H54 (cell line): ENCODE data around the gene NSD2.
"Not testable (repeated sequence)": the region's sequence is repeated elsewhere in the genome, so short reads cannot be mapped to it uniquely, and the experiment has no call there.

ENCODE experiments used
- DNase-seq: peaks from one replicate; pipeline ENCODE4 v3.0.0; 2011; ENCODE audit warnings: low spot score, mixed read lengths; ENCODE audit not compliant: insufficient read length
- FAIRE-seq: peaks from 3 replicates; lab custom pipeline; 2011; peaks lifted over from hg19 to GRCh38; lab: Jason Lieb, UNC
- POLR2A ChIP-seq: IDR thresholded peaks from 2 replicates; pipeline ENCODE4 v1.6.1; 2011; ENCODE audit warnings: low read depth, mild to moderate bottlenecking, low read length

The NSD2 gene

DNA sequence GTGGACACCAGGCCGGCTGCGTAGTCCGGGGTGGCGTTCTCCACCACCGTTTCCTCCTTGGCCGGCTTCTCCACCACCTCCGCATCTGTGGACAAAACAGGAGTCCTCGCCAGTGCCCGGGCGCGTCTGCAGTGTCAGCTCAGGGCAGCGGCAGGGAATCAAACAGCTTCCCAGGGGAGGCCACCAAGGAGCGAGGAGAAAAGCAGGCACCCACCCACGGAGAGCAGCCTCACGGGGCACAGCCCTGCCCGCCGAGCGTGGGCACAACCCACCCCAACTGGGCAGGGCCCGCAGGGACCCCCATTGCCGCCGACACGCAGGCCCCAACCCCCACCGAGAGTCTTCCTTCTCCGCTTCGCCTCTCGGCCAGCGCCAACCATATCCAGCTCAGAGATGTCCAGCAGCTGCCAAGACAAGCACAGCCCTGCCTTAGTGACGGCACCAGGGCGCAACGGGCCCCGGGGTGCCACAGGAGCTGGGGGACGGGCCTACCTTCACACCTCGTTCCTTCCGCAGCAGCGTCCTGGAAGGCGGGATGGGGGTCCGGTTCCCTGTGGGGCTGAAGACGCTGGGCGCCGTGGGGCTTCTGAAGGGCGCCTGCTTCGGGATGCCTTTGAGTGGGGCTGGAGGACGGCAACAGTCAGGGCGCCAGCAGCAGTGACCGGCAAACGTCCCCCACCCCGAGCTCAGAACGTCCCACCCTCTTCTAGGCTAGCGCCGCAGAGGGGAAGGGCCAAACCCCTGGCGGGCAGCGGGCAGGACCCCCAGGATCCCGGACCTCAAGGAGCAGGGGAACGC is 114.8 kb downstream of the NSD2 start:
- TF ChIP-seq POLR2A, result no peak
- no peak for DNase-seq
- FAIRE-seq, result no peak

DNA sequence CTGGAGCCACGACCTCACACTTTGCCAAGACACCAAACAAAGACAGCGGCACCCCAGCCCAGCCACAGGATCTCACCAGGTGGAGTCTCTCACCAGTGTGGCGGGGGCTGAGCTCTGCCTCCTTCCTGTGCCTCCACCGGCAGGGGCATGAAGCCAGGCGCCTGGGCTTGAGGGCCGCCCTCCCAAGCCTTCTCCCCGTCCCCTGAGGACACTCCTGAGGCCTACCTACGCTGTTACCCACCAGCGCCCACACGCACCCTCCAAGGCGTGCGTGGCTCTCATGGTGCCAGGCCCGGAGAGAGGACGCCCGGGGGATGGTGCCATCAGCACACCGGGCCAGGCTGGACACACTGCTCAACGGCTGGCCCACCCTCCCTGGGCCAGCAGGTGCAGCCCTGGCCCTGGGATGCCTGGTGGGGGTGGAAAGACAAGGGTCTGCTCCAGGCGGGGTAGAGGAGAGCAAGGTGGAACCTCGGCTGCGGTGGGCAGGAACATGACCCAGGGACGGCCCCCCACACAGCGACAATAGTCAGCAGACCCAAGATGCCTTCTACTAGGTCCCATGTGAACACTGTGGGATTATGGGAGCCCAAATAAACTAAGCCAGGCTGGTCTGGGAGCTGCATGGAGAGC is 115.5 kb downstream of the NSD2 start:
- DNase-seq (no peak), FAIRE-seq (no peak)
- no peak for TF ChIP-seq POLR2A

DNA sequence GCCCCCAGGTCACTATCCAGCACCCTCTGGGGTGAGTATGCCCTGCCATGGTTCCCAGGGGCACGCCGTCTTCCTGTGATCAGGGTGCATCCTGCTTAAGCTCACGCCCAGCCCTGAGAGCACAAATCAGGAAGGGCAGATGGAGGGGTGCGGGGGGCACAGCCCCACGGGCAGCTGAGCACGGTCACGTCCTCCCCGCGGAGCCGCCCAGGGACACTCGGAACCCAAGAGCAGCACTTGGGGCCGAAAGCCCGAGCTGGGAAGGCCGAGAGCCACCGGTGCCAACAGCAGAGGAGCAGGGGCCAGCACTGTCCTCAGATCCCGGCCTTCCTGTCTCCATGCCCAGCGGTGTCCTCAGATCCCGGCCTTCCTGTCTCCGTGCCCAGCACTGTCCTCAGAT is 116.1 kb downstream of the NSD2 start:
- no peak for TF ChIP-seq POLR2A
- FAIRE-seq (no peak), DNase-seq (no peak)

DNA sequence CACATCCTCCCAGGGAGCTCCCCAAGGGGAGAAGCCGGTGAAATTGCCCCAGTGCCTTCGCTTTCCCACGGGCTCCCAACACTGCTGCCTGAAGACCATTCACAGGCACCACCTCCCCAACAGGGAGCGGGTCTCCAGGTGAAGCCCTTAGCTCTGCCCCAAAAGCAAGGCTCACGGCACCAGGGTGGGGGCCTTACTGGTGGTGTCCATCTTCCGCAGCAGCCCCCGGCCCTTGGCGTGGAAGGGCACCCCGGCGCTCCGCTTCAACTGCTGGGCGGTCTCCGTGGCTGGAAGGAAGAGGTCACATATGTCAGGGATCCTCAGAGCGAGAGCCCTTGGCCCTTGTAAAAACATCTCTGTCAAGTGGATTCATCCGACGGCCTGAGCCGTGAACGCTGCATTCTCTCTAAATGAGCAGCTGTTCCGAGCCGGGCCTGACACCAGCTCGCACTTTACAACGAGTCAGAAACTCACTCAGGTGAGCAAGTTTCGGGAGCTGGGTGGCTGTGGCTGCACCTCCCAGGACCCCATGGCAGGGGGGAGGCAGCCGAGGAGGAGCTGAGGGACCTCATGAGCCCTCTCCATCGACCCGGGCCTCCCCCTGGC is 116.6 kb downstream of the NSD2 start:
- no peak for TF ChIP-seq POLR2A
- DNase-seq (no peak), FAIRE-seq (no peak)

DNA sequence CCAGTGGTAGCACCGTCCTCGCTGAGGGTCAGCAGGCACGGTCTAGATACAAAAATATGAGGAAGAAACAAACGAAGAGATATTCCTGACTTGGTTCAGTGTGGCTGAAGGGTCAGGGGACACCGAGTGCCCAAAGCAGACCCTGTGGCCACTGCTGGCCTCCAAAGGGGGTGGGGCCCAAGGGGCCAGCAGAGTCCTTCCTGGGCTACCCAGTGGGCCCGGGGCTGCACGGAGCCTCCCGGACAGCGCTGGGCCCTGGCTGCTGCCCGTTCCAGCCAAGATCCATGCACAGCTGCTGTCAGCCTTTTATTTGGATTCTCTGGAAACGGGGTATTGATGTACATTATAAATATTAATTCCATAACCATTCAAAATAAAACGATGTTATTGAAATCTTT is 117.1 kb downstream of the NSD2 start:
- DNase-seq (no peak), FAIRE-seq (no peak)
- no peak for TF ChIP-seq POLR2A

DNA sequence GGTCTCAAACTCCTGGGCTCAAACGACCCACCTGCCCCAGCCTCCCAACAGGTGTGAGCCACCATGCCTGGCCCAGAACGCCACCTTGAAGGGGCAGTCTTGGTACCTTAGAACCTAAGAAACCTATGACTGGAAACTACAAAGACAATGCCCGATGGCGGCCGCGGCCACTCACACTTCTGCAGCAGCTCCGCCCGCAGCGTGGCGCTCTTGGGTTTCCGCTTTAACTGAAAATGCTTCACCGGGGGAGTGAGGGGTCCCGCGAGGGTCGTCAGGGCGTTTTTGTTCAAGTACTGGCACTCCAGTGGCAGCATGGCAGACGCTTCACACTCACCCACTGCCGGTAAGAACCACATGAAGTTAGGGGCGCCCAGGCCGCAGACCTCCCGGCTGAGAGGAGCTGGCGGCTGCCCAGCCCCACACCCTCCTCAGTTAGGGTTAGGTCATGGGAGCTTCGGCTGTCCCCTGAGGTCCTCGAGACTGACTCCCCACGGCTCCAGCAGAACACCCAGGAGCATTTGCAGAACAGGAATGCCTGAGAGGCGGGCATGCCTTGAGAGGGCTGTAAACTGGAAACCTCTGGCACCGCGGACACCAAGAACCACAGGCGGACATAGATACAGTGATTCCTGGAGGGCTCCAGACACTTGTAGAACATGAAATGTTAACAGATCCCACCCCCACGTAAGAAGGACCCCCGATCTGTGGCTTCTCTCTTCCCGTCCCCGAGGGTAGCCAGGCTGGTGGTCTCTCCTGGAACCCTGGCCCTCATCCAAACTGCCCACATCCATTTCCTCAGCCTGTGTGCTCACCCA is 118.5 kb downstream of the NSD2 start:
- no peak for TF ChIP-seq POLR2A
- no peak for DNase-seq
- FAIRE-seq, result no peak

DNA sequence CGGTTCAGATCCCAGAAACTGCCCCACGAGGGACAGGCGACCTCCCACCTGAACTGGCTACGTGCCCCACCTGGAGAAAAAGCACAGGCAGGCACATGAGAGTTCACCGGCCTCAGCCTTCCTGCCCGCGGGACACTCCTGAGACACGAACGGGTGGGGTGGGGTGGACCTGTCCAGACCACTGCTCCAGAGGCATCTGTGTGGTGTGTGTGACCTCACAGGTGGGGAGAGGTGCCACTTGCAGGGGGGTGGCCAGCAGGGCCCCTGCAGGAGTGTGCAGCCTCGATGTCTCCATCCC is 119.1 kb downstream of the NSD2 start:
- FAIRE-seq (no peak), DNase-seq (no peak)
- no peak for TF ChIP-seq POLR2A

DNA sequence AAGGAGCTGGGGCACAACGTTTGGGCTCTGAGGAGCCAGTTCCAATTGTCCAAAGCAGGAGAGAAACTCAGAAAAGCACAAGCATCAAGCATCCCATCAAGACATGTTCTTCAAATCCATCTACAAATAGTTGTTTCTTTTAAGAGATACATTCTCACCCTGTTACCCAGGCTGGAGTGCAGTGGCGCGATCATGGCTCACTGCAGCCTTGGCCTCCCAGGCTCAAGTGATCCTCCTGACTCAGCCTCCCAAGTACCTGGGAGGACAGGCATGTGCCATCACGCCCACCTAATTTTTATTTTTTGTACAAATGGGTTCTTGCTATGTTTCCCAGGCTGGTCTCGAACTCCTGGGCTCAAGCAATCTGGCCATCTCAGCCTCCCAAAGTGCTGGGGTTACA is 119.5 kb downstream of the NSD2 start:
- no peak for TF ChIP-seq POLR2A
- DNase-seq, result no peak
- no peak for FAIRE-seq

DNA sequence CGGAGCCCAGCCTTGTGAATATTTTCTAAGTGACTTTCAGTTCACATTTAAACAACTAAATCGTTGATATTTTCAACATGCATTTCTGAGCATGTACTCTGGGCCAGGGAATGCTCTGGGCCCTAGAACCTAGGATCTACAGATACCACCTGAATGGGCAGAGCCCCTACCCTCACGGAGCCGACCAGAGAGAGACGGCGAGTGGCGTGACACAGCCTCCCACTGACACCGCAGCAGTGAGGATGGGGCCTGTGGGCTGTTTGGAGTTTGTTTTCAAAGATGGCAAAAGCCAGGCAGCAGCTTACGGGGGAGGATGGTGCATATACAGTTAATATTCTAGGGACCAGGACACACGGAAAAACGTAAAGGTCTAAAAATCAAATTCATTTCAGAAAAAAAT is 119.9 kb downstream of the NSD2 start:
- FAIRE-seq (no peak), DNase-seq (no peak)
- no peak for TF ChIP-seq POLR2A

DNA sequence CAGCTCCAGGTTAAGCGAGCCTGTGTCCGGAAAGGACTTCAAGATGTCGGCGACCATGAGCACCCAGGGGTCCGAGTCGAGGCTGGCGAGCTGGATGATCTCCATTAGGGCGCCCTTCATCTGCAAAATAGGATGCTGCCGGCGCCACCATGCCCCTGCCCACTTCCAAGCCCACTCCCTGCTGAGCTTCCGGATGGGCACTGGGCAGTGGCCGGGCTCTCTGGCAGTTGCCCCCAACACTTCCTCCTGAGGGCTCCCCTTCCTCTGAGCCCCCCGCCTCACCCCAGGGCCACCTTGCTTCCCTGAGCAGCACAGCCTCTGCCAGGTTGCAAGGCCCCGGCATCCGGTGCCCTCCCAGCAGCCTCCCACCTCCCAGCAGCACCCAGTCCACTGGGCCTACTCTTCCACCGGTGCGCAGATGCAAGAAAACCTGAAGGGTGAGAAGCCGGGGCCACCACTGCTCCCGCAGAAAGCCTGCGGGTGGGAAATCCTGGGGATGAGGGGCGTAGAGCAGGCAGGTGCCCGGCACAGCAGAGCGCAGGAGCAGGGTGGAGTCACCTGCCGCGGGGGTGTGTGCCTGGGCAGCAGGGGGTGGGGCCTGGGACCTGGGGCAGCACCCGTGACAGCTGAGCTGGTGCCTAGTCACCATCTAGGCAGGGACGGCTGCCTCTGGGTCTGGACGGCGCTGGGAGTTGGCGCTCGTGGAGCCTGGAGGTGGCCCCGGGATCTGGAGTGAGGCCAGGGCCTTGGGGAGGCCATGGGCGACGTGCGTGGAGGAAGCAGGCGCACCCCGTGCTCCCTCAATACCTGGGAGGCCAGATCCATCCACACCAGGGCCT is 120.6 kb downstream of the NSD2 start:
- DNase-seq (no peak), FAIRE-seq (no peak)
- no peak for TF ChIP-seq POLR2A

DNA sequence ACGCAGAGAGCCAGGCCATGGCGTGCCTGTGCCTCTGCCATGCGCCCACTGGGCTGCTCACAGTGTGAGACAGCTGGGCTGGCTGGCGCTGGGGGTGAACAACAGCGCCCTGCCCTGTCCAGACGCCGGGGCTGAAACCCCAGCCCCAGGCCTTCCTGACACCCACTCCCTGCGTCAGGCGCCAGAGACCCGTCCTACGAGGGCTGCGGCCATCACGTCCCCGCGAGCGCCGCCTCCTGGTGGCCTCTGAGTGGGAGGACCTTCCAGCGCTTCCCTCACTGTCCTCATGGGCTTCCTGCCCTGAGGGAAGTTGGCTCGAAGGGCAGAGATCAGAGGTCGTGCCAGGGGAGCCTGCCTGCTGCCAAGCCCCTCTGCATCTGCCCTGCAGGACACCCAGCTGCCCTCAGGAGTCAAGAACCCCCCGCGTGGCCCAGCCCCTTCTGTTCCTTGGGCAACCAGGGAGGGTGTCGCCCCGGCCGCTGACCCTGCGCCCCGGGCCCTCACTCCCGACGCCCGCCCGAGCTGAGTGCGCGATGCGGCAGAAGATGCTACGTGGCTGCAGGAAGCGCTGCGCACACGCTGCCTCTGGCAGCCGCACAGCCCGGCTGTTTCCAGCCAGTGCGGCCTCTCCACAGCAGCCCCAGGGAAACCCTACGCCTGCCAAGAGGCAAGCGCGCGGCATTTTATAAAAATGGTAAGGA is 121.4 kb downstream of the NSD2 start:
- TF ChIP-seq POLR2A, result no peak
- FAIRE-seq (no peak), DNase-seq (no peak)

DNA sequence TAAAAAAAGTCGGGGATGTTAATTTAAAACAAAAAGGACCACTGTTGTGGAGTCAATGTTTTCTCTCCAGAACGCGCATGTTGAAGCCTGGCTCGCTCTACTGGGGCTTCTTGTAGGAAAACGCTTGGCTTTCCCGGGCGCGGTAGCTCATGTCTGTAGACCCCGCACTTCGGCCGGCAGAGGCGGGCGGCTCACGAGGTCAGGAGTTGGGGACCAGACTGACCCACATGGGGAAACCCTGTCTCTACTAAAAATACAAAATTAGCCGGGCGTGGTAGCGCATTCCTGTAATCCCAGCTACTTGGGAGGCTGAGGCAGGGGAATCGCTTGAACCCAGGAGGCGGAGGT is 122.0 kb downstream of the NSD2 start:
- DNase-seq (no peak), FAIRE-seq (no peak)
- no peak for TF ChIP-seq POLR2A

DNA sequence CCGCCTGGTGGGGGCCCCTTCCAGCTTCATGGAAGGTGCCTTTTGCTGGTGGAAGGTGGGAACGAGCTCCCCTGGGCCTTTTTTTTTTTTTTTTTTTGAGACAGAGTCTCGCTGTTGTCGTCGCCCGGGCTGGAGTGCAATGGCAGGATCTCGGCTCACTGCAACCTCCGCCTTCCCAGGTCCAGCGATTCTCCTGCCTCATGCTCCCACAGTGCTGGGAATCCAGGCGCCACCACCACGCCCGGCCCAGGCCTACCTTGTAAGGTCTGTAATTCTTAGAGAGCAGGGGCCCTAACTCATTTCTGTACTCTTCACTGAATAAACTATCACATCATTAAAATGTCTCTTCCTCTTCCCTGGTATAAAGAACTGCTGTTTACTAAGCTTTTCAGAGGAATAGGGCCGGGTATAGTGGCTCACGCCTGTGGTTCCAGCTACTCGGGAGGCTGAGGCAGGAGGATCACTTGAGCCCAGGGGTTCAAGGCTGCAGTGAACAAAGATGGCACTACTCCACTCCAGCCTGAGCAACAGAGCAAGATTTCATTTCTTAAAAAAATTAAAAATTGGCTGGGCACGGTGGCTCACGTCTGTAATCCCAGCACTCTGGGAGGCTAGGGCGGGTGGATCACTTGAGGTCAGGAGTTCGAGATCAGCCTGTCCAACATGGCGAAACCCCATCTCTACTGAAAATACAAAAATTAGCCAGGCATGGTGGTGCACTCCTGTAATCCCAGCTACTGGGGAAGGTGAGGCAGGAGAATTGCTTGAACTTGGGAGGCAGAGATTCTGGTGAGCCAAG is 122.7 kb downstream of the NSD2 start:
- not testable (repeated sequence) for FAIRE-seq, DNase-seq
